GM19324 (cell line): ENCODE data around the gene CORT.
"Not testable (repeated sequence)": the region's sequence is repeated elsewhere in the genome, so short reads cannot be mapped to it uniquely, and the experiment has no call there.

Experiments
- ATAC-seq: cut with Tn5 transposase; IDR thresholded peaks from one replicate; pipeline ENCODE4 v1.9.1; 2021; ENCODE audit warnings: mild to moderate bottlenecking, moderate library complexity; ENCODE audit not compliant: unreplicated experiment, low FRiP score

Gene CORT

GRCh38 chr1:10437052-10437451 lies 12.8 kb upstream of the CORT start:
- no peak for ATAC-seq

GRCh38 chr1:10438677-10439163 lies 11.1 kb upstream of the CORT start:
- no peak for ATAC-seq

- ATAC-seq: no peak
Measured at GRCh38 chr1:10440305-10440704, 9.5 kb upstream of the CORT start.

- no peak for ATAC-seq
Measured at GRCh38 chr1:10440794-10441193, 9.0 kb upstream of the CORT start.

GRCh38 chr1:10444248-10444647 lies 5.6 kb upstream of the CORT start:
- no peak for ATAC-seq

- no peak for ATAC-seq
Measured at GRCh38 chr1:10444795-10445397, 4.9 kb upstream of the CORT start.

GRCh38 chr1:10446790-10447422 lies 2.9 kb upstream of the CORT start:
- no peak for ATAC-seq

GRCh38 chr1:10450156-10450814 lies 454 bp downstream of the CORT start:
- ATAC-seq: no peak

- ATAC-seq: no peak
Measured at GRCh38 chr1:10450836-10451235, 1.0 kb downstream of the CORT start.

GRCh38 chr1:10451287-10451686 lies 1.5 kb downstream of the CORT start:
- ATAC-seq: no peak

- ATAC-seq: no peak
Measured at GRCh38 chr1:10456048-10456447, 6.2 kb downstream of the CORT start.

GRCh38 chr1:10456661-10457060 lies 6.8 kb downstream of the CORT start:
- ATAC-seq: no peak

- ATAC-seq: not testable (repeated sequence)
Measured at GRCh38 chr1:10457462-10457861, 7.6 kb downstream of the CORT start.

GRCh38 chr1:10457875-10458274 lies 8.0 kb downstream of the CORT start:
- ATAC-seq: no peak

GRCh38 chr1:10459184-10459583 lies 9.4 kb downstream of the CORT start:
- ATAC-seq: no peak

GRCh38 chr1:10467078-10467477 lies 17.2 kb downstream of the CORT start:
- ATAC-seq: no peak

- ATAC-seq: no peak
Measured at GRCh38 chr1:10470043-10470442, 20.2 kb downstream of the CORT start.

GRCh38 chr1:10471411-10472219 lies 21.8 kb downstream of the CORT start:
- ATAC-seq: no peak

GRCh38 chr1:10472220-10473144 lies 22.7 kb downstream of the CORT start, which contains the start of gene DFFA:
TSS of gene DFFA (minus strand) at chr1:10472529. CDS start at chr1:10472458, 71 bp downstream.
- peak; percentile 83 for ATAC-seq
